Activated CD8-positive, alpha-beta memory T cell treated with anti-CD3 and anti-CD28 coated beads, Interleukin-2, amount 50 U/mL, for 24 hours (primary cell): Measurements from ENCODE around the gene NAGPA.

Experiments used
- DNase-seq: peaks from one replicate; pipeline ENCODE4 v3.0.0-alpha.2; 2020; ENCODE audit errors: extremely low read depth

NAGPA gene

DNA sequence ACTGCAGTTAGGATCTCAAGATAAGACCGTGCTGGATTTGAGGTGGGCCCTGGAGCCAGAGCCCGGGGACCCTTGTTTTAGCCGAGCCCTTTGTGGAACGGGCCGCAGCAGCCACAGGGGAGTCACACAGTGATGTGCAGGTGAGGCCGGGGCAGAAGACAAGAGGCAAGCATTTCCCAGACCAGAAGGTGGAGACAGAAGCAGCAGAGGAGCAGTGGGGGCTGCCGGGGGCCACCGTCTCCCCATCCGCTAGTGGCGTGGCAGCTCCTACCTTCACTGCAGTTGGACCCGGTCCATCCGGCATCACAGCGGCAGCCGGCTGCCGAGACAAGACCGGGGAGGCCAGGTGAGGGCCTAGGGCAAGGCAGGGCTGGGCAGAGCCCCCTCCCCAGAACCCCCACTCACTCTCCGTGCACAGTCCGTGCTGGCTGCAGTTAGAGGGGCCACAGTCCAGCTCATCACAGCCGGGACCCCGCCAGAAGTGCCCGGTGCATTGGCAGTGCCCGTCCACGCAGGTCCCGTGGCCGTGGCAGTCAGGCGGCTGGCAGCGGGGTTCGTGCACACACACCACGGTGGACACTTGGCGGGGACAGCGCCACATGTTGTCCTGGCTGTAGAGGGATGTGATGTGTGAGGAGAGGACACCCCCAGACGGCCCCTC lies 6.0 kb downstream of the NAGPA start:
- DNase-seq = no peak

DNA sequence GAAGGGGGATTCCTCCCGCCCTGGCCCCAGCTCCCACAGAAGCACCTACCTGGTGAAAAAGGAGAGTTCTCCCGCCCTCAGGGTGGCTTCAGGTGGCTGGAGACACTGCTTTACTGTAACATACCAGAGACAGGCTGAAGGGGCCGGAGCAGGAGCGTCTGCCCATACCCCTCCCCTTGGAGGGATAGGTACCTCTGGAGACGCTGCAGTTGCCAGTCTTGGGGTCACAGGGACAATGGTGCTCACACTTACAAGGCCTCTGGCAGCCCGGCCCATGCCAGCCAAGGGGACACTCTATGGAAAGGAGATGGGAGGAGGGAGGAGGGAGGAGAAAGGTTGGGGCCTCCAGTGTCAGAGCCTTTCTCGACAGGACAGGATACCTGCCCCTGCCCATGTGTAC lies 6.6 kb downstream of the NAGPA start:
- no peak for DNase-seq

DNA sequence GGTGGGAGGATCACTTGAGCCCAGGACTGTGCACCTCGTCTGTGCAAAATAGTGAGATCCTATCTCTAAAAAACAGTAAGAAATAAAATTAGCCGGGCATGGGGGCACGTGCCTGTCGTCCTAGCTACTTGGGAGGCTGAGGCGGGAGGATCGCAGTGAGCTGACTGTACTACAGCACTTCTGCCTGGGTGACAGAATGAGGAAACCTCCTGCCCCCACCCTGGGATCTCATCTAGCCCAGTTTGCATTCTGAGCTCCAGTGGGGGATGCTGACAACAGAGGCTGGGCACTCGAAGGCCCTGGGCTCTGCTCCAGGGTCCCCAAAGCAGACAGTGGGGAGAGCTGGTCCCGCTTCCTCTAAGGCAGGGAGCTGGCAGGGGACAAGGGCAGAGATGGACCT lies 7.1 kb downstream of the NAGPA start:
- DNase-seq = no peak

DNA sequence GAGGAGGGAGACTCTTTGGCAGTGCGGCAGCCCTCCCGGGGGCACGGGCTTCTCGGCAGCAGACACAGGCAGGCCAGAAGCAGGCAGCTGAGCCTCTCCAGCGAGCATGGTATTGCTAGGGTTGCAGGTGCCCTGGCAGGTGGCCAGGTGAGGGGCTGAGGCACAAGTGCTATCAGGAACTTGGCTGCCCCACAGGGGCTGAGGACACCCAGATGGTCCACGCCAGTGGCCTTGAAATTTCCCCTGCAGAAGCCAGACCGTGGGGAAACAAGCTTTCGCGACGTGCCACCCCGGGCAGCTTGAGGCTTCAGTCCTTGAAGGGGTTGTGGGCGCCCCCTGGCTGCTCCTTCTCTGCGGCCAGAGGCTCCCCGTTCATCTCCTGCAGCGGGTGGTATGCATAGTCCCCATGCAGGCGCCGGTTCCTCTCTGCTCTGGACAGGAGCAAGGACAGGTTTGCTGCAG lies 8.5 kb downstream of the NAGPA start:
- no peak for DNase-seq

DNA sequence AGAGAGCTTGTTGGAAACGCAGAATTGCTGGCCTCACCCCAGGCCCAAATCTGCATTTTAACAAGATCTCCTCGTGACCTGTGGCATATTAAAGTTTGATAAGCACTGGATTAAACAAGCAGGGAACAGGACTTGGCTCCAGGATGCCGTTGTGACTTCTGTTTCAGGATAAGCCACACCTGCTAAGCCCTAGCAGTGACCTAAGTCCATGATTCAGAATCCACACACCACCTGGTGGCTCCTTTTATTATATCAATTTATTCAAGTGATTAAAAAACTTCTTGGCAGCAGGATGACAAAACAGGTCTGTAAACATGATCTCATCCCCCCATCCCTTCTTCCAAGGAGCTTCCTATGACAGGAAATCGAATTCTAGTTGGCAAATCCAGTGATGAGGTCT lies 9.1 kb downstream of the NAGPA start:
- DNase-seq = no peak

DNA sequence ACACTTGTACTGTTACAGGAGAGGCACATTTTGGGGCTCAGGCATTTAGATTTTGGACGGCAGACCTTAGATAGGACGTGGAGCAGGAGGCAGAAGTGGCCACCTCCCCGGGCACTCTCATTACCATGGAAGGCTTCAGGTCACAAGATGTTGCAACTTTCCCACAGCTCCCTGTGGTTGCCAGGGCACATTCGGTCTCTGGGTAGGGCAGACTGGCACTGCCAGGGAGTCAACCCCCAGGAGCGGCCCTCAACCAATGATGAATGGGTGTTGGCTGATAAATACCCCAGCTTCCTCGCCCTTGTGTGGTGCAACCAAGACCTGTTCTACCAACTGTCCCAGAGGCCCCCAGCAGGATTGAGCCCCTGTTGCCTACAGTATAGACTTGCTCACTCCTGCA lies 11.2 kb downstream of the NAGPA start:
- DNase-seq = no peak

DNA sequence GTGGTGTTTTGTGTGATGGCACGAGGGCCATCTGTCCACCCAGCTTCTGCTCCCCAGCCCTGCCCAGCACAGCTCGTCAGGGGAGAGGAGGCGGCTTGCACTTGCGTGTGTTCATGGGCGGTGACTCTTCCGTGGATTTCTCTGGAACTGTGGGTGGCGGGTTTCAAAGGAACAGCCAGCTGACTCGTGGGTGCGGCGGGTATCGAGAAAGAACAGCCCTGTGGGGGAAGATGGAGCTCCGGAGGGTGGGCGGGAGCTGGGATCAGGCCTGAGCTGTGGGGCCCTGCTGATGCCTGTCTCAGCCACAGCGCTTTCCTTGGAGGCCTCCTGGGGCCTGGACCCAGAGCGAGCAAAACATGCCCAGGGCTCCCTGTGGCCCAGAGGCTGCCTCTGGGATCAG lies 13.2 kb downstream of the NAGPA start:
- DNase-seq = no peak

DNA sequence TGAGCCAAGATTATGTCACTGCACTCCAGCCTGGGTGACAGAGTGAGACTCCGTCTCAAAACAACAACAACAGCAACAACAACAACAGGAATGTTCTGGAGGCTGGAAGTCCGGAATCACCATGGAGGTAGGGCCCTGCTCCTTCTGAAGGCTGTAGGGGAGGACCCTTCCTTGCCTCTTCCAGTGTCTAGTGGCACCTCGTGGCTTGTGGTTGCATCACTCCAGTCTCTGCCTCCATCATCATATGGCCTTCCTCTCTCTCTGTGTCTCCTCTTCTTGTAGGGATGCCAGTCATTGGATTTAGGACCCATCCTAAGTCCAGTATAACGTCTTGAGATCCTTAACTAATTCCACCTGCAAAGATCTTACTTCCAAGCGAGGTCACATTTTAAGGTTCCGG lies 14.0 kb downstream of the NAGPA start:
- DNase-seq = no peak

DNA sequence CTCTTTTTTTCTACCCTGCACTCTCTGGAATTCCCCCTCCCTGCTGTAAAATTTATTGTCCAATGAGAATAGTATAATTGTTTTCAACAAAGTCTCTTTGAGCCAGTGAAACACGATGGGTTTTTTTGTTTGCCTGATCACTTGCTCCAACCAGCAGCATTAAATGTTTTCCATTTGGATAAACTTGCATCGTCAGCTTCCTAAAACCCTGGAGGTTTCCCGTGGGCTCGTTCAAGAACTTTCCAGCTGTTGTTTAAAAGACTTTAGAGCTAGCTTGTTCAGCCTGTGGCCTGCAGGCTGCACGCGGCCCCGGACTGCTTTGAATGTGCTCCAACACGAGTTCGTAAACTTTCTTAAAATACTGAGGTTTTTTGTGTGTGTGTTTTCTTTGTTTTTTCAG lies 14.9 kb downstream of the NAGPA start:
- no peak for DNase-seq

DNA sequence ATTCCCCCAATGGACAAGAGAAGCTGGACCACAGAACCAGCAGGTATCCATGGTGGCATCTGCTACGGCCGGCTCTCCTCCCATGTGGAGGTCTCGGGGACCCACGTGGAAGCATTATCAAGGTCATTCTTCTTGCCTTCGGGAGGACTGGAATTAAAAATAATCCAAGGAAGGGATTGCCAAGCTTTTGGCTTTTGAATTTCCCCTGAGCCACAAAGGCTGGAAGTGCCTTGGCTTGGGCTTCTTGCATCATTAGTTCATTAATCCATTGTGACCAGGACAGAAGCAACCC lies 16.1 kb downstream of the NAGPA start:
- DNase-seq = no peak

DNA sequence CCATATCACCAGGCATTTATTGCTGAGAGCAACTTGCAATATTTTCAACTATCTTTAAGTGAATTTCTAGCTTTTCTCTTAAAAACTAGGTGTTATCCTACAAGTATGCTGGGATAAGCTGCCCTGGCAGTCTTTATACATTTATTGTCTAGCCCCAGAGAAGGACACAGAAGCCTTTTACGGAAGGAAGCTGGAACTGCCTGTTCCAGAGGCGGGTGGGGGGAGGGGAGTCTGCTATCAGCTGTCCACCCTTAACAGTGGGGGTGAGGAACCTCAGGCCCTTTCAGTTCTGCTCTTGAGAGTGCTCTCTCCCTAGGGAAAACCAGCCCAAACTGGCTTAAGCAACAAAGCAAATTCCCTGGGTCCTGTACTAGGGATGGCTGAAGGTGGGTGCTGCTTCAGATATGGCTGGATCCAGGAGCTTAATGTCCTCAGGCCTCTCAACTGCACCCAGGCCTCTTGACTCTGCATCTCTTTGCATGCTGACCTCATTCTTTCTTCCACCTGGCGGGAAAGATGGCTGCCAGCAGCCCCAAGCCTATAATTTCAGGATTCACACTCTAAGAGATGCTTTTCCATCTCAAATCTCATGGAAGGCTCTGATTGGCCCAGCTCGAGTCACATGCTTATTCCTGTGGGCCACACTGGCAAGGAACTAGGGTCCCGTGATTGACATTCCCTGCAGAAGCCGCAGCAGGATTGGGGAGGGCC lies 16.6 kb downstream of the NAGPA start:
- DNase-seq = no peak

DNA sequence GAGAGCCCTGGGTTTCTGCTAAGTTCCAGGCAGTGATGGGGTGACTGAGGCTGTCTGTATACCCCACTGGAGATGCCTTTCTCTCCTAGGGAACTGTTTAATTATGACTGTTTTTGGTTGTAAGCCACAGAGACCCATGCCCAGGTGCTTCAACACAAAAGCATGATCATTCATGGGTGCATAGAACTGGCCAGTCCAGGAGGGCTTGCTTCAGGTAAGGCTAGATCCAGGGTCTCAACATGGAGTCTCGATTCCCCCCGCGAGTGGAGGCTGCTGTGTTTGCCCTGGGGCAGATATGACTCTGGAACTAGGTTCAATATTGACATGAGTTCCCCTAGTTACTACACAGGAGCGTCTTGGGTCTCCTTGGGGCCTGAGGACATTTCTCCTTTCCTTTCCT lies 17.8 kb downstream of the NAGPA start:
- DNase-seq = no peak

DNA sequence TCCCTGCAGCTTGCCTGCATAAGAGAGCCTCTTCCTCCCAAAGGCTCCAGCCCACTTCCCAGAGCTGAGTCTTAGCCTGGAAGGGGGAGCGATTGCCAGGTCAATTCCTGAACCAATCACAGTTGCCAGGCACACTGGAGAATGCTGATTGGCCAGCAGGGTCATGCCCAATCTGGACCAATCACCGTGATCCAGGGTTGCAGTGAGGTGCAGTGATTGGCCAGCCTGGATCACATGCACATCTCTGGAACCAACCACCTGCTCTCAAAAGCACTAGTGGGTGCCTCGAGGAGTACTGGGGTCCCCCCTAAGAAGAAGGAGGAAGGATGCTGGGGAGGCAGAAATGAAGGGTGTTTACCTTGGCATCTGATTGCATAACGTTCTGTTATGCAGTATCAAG lies 18.4 kb downstream of the NAGPA start:
- DNase-seq = no peak

DNA sequence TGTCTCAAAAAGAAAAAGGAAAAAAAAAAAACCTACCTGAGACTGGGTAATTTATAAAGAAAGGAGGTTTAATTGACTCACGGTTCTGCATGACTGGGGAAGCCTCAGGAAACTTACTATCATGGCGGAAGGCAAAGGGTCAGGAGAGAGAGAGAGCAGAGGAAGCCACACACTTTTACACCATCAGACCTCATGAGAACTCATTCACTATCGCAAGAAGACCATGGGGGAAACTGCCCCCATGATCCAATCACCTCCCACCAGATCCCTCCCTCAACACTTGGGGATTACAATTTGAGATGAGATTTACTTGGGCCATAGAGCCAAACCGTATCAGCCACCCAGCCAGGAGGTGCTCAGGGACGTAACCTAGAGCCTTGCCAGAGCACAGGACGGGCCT lies 20.8 kb downstream of the NAGPA start:
- DNase-seq = no peak

DNA sequence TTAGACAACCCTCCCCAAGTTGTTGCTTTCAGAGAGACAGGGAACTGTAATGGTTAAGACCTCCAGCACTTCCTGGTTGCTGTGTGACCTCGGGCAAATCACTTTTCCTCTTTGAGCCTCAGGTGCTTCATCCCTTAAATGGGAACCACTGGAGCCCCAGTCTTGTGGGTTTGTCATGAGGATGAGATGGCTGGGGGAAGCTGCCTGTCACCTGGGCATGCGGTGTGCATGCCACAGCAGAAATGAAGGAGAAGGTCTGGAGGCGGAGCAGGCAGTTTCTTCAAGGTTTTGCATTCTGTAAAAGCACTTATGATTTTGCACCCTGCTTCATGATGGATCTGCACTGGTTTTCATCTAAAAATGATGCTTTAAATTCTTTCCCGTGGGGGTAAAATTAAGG lies 22.1 kb downstream of the NAGPA start:
- DNase-seq = no peak

DNA sequence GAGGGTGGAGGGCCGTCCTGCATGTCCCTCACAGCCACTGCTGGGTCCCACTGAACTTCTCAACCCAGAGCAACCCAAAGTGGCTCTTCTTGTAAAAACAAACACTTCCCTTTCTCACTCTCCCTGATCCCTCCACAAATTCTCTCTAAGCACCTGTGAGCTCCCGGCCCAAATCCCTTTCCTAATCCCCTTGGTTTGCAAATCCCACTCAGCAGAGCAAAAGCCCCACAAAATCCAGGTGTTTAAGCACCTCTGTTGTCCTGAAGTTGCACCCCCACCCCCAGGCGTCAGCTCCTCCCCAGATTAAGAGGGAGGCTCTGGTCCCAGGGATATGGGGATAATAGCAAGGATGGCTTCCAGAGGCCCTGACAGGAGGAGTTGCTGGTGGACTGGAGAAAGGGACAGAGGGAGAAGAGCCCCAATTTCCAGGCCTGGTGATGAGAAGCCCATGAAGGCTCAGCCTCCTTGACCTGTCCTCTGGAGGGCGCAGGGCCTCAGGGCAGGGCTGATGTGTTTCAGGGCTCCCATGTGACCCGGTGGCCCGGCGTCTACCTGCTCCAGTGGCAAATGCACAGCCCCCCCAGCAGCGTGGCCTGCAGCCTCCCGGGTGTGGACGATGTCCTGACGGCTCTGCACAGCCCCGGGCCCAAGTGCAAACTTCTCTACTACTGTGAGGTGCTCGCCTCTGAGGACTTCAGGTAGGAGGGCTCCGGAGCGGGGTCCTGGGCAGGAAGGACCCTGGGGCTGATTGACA lies 23.0 kb downstream of the NAGPA start:
- DNase-seq = no peak

DNA sequence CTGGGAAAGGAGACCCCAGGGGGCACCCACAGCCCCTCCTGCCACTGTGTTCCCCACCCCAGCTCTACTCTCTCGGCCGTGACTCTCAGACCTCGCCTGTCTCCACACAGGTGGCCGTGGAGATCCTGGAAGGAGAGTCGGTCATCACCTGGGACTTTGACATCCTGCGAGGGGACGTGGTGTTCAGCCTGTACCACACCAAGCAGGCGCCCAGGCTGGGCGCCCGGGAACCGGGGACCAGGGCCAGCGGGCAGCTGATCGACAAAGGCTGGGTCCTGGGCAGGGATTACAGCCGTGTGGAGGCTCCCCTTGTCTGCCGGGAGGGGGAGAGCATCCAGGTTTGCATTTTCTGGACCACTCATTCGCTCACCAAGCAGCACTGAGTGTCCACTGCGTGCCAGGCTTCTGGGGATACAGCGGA lies 25.4 kb downstream of the NAGPA start:
- DNase-seq = no peak

DNA sequence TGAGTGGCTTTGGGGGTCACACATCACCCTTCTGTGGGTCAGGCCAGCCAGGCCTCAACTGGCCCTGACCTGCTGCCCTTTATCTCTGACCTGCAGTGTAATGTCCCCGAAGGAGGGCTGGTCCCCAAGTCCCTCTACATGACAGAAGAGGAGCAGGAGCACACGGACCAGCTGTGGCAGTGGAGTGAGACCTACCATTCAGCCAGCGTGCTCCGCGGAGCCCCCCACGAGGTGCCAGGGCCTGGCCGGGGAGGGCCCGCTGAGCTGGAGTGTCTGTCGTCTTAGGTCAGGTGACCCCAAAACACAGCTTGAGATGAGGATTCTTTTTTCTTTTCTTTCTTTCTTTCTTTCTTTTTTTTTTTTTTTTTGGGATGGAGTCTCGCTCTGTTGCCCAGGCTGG lies 26.5 kb downstream of the NAGPA start:
- no peak for DNase-seq

DNA sequence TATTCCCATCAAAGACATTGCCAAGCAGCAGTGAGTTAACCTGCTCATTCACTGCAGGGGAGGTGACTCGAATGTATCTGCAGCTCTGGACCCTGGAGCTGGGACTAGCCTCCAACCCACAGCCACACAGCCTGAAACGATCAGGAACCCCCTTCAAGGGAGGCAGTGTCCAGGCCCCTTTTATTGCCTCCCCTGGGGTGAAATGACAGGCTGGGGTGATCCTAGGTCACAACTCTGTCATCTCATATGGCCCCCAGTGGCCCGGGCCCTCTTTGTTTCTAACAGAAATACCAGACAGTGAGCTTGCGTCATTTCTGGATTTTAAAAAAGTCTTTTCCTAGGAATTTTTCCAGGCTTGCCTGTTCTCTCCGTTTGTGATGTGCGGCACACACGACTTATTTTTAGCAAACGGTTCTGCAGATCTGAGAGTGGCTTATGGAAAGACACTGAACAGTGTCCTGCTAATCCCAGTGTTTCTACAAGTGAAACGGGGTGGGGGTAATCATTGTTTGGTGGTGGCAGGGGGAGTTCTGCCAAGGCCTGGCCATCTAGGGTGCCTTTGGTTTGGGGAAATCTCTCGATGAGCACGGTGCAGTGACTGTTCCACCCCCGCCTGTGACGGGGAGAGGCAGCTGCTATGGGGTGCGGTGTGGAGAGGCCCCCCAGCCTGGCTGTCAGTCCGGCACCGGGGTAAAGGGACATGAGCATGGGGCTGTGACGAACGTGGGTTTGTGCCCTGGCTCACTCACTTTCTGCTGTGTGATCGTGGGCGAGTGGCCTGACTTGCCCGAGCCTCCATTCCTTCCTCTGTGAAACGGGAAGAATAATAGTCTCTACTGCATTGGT lies 27.2 kb downstream of the NAGPA start:
- DNase-seq = no peak

DNA sequence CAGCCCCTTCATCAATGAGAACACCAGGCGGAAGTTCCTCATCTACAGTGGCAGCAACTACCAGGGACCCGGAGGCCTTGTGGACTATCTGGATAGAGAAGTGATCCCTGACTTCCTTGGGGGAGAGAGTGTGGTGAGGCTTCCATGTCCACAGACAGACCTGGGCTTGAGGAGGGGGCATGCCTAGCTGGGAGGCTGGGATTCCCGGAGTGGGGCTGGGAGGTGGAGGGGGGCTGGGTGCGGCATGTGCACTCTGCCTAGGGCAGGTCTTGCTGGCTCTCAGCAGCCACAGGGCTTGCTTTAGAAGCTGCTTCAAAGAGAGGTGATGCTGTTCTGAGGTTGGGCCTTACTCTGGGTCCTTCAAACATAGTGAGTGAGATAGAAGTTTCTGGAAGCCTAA lies 27.8 kb downstream of the NAGPA start:
- DNase-seq = no peak

DNA sequence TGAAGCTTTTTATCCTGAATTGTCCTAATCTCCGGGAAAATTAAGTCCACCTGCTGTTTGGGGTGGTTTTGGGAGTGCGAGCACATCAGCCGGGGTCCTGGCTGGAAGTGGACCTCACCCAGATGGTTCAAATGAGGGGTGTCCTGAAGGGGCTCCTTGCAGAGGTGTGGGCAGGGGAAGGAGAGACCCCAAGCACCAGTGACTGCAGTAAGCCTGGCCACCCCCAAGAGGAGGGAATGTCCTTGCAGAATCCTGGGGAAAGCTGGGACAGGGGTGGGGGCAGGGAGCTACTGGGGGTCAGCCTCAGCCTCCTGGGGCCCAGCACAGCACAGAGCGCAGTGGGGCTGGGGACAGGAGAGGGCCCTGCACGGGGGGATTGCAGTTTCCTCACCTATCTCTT lies 29.4 kb downstream of the NAGPA start:
- DNase-seq = no peak

DNA sequence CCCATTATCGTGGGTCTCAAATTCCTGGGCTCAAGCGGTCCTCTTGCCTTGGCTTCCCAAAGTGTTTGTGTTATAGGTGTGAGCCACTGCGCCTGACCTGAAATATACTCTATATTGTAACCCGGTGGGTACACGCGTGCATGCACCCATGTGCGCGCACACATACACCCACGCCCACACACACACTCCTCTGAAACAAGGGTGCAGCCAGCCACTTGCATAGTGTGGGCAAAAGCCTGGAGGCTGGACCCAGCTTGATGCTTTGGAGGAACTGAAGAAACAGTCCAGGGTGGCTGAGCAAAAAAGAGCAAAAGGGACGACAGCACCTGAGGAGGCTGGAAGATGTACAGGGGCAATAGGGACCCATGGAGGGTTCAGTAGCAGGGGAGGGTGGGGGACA lies 29.9 kb downstream of the NAGPA start:
- DNase-seq = no peak
